Measurements from ENCODE around the gene TRIB2.
A peak's percentile ranks its signal among the peaks of the same experiment; 100 is the strongest.

TRIB2 gene

DNA sequence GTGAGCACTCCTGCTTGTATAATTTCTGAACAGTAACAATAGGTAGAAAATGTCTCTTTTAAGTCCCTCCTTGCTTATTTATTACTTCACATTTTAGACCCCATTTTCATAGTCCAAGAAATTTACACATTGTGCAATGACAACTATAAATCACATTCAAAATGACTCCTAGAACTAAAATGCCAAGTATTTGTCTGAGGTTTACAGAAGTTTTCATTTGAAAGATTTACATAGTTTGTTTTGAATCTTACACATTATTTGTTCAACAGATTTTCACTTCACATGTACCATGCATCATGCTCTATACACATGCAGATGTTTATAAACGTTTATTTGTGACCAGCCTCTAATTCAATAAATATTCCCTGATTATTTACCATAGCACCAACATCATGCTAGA, 15.7 kb upstream of the TRIB2 start:
- no peak for DNase-seq (ENCODE audit: low spot score)

DNA sequence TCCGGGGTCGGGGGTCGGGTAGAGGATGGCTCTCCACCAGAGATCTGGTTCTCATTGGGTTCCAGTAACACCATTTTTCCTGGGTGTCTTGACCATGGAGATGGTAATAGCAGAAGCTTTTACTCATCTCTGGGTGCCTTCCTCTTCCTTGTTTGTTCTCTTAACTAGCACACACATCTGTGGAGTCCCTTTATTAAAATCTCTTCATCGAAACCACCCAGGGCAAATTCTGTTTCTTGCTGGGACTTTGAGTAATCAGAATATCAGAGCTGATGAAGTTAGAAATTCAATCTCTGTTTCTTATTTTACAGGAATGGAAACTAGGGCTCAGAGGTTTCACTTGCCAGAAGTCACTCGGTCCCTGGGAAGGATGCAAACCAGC, 15.0 kb upstream of the TRIB2 start:
- DNase-seq (ENCODE audit: low spot score) = no peak

GRCh38 chr2:12702168-12703121, 14.3 kb upstream of the TRIB2 start:
- peak; percentile 65 for DNase-seq (ENCODE audit: low spot score)

- no peak for DNase-seq (ENCODE audit: low spot score)
These were observed 12.4 kb upstream of the TRIB2 start for GRCh38 chr2:12704378-12704777.

DNA sequence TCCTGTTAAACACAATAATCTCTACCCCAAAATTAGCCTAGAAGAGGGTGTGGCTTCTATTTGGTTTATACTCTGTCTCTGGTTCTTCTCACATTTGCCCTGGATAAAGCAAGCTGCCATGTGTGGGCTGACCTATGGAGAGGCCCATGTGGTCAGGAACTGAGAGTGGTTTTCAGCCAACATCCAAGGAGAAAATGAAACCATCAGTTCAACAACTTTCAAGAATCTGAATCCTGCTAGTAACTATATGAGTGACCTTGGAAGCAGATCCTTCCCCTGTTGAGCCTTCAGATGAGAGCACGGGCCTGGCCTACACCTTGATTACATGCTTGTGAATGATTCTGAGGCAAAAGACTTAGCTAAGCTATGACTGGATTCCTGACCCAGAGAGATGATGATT, 11.5 kb upstream of the TRIB2 start:
- no peak for DNase-seq (ENCODE audit: low spot score)

DNA sequence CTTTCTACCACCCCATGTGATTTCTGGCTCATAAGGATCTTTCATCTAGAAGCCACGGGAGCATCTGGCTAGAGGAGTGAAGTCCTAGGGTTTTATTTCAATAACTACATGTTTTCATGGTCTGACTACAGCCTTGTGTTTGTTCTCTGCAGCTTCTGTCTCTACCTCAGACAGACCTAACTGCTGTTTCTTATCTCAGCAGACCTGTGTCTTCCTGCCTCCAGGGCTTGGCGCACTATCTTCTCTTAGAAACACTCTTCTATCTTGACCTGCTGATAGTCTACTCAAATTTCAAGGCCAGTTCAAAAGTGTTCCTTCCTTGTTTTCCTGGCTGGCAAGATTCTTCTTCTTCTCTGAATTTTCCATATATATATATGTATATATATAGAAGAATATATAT, 11.0 kb upstream of the TRIB2 start:
- no peak for DNase-seq (ENCODE audit: low spot score)

DNA sequence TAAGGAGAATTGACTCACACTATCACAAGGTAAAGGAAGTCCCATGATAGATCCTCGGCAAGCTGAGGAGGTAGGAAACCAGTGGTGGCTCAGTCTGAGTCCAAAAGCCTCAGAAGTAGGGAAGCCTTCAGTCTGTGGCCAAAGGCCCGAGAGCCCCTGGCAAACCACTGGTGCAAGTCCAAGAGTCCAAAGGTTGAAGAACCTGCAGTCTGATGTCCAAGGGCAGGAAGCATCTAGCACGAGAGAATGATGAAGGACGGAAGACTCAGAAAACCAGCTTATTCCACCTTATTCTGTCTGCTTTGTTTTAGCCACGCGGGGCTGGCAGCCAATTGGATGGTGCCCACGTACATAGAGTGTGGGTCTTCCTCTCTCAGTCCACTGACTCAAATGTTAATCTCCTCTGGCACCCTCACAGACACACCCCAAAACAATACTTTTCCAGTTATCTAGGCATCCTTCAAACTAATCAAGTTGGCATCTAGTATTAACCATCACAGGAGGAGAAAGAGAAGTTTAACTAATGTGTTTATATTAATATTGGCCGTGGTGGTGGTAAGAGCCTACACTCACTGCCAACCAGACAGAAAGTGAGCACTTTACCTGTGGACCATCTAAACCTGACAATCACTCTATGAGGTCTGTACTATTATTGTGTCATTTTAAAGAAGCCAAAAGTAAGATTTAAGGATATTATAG, 8.1 kb upstream of the TRIB2 start:
- no peak for DNase-seq (ENCODE audit: low spot score)

GRCh38 chr2:12709207-12709522, 7.6 kb upstream of the TRIB2 start:
- DNase-seq (ENCODE audit: low spot score) = no peak

DNA sequence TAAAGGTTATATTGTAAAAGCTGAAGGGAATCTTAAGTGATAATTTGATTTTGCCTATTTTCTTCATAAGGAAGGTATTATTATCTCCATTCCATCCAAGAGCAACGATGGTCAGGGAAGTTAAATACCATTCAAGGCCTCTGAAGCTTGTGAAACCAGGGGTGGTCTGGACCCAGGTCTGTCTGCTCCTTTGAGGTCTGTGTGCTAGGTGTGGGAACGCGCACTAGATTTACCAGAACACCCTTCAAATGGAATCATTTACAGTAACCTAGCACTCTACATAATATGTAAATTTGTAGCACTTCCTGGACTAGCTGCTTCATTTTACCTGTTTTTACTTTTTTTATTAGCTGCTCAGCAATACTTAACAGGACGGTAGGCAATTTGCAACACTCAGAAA, 6.4 kb upstream of the TRIB2 start:
- no peak for DNase-seq (ENCODE audit: low spot score)

DNA sequence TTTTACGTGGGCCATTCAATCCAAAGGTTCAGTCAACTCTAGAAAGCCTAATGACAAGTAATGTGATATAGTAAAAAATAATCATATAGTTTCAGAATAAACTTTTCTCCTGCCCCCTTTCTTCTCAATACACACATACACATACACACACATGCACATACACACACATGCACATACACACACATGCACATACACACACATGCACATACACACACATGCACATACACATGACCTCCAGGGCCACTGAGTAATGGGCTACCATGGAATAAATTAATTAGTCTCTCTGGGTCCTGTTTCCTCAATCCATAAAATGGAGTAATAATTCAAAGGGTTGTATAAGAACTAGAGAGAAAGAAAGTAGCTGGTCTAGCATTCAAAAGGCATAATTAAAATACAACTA, 5.4 kb upstream of the TRIB2 start:
- DNase-seq (ENCODE audit: low spot score) = no peak

DNA sequence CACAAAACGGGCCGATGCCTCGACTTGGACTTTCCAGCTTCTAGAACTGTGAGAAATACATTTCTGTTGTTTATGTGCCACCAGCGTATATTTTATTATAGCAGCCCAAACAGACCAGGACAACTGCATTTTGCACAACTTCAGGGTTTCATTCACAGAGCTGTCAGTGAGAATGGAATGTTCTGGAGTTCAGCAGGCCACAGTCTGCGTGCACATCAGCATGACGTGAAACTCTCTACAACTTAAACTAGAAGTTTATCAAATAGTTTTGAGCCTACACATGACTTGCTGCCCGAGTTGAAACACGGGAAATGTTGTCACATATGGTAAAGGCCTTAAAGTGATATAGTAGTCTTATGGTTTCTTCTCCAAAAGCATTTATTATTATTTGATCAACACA, 3.9 kb upstream of the TRIB2 start:
- DNase-seq (ENCODE audit: low spot score) = no peak

DNA sequence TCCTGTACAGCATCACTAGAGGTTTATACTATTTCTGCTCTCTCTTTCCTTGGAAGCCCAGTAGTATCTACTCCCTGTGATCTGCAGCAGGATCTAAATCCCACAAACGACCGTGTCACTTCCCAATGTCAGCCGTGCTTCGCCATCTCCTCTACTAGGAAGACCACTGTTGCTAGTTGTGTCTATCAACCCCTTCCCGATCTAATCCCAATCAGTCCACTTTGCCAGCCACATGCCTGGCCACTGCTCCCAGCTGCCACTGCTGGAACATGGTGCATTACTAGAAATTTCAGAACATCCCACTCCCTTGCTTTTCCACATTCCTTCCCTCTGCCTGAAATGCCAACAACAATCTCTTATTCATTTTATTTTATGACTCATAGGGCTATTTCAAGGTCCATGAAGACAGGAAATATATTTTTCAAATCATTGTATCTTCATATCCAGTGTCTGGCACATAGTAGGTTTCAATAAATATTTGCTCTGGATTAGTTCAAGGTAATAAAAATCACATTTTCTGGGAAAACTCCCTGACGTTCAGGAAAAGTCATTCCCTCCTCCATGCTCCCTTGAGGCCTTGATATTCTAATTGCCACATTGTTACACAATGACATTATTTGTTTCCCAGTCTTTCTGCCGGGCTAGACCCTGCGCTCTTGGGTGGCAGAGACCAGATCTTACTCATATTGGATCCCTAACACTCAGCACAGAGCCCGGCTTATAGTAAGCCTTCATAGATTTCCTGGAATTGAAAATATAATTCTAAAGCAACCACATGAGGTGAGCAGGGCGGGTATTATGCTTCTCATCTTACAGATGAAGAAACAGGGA, 2.1 kb upstream of the TRIB2 start:
- DNase-seq (ENCODE audit: low spot score) = no peak

GRCh38 chr2:12715258-12716031, 1.3 kb upstream of the TRIB2 start:
- DNase-seq (ENCODE audit: low spot score) = no peak

DNA sequence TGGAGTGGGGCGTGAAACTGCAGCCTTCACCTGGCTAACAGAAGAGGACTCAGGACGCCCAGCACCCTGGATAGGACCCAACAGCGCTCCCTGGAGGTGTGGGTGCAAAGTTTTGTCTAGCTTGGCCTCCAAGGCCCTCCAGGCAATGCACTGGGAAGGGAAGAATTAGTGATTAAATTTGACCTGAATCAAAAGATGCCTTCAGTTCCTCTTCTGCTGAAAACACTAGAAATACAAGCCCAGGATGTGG, 779 bp upstream of the TRIB2 start:
- peak; percentile 46 for DNase-seq (ENCODE audit: low spot score)

GRCh38 chr2:12717191-12718014, 667 bp downstream of the TRIB2 start:
- DNase-seq (ENCODE audit: low spot score) = peak; percentile 54

GRCh38 chr2:12718015-12718671, 1.4 kb downstream of the TRIB2 start:
- peak; percentile 20 for DNase-seq (ENCODE audit: low spot score)

GRCh38 chr2:12718711-12719399, 2.1 kb downstream of the TRIB2 start:
- DNase-seq (ENCODE audit: low spot score) = peak; percentile 29

DNA sequence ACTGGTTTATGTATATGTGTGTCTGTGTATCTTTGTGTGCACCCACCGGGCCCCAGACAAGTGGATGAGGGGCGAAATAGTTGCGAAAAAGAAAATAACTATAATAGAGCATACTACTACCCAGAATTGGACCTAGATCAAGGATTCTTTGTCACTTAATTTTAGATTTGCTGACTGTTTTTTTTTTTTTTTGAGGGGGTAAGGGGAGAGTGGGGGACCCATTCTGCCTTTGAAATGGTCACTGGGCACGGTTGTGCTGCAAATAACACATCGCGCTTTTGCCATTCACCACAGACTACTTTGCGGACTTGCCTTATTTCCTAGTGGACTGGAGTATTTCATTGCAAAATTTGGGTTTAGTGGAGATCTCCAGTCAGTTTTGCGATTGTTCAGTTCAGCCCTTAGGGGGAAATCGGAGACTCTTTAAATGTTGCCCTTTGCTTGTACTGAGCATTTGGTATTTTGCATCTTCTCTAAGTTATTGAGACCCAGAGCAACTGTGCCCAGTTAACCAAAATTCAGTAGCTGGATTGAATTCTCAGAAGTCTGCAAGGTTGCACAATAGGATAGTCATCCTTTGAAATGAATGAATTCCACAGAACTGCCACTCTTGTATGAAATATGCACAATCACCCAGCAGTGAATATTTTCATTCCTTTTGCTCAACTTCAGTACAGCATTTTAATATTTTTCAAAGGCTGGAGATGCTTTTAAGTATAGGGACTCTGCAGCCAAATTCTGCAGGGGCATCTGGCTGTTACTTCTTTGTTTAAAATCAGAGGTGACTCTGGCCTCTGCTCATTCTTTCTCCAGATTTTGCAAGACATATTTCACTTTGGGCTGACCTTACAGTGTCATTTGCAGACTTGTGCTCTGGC, 2.9 kb downstream of the TRIB2 start:
- DNase-seq (ENCODE audit: low spot score) = no peak

DNA sequence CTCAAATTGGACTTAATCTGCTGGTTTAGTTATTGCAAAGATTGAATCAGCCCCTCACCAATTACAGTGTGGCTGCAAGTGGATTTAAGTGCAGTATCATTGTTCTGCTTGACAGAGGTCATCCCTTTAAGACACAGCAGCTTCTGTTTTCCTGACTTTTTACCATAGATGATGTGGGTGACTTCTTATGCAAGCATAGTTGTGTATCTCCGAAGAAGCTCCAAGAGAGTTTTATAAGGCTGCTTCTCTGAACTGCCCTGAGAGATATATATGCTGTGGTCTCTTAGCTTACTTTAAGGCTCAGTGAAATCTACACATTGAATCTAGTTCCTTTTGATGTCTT, 3.5 kb downstream of the TRIB2 start:
- DNase-seq (ENCODE audit: low spot score) = no peak

Measured in iPS-NIHi11 (cell line).